BJ (cell line): ENCODE data around the gene LCN9. TPM values are rescaled to one million over a fixed set of nuclear protein-coding genes. Genes with fewer than 3 reads are reported as not detected.

Experiments
- CTCF ChIA-PET: fragments of 350-600 bp; formaldehyde crosslinking; extraction: SDS; loops from one replicate; lab custom pipeline; 2021; ENCODE audit warnings: antibody characterized with exemption, inconsistent platforms; lab: Yijun Ruan, JAX
- POLR2A ChIA-PET: fragments of 300-600 bp; sonication (Branson Sonifier 250); formaldehyde crosslinking; extraction: SDS; loops from one replicate; lab custom pipeline; 2021; ENCODE audit warnings: antibody characterized with exemption; lab: Charles Lee
- DNase-seq: peaks from one replicate; pipeline ENCODE4 v3.0.0-alpha.2; 2011; ENCODE audit warnings: low read depth
- H3K27me3 ChIP-seq: 2 replicates; pipeline ENCODE4 v1.6.0; 2011; ENCODE audit warnings: low read length; ENCODE audit not compliant: control insufficient read depth, insufficient read depth
- H3K36me3 ChIP-seq: 2 replicates; pipeline ENCODE4 v1.5.1; 2011; ENCODE audit warnings: low read length; ENCODE audit not compliant: control insufficient read depth, insufficient read depth
- H3K4me3 ChIP-seq: 2 replicates; pipeline ENCODE4 v1.5.1; 2011; ENCODE audit warnings: low read depth, mild to moderate bottlenecking, control low read depth, low read length
- CTCF ChIP-seq: IDR thresholded peaks from 2 replicates; pipeline ENCODE4 v1.5.1; 2011; ENCODE audit warnings: low read depth, mild to moderate bottlenecking, control low read depth, inconsistent platforms, low read length, moderate library complexity; ENCODE audit not compliant: insufficient read depth
- polyA plus RNA-seq: library from polyadenylated mRNA; depleted of rRNA; stranded (reverse); fragments of >200 nt; gene quantifications from 2 replicates; pipeline ENCODE4 v1.2.3, GENCODE V29; 2011

Gene LCN9
- polyA plus RNA-seq, 1 experiment, result not detected

DNA sequence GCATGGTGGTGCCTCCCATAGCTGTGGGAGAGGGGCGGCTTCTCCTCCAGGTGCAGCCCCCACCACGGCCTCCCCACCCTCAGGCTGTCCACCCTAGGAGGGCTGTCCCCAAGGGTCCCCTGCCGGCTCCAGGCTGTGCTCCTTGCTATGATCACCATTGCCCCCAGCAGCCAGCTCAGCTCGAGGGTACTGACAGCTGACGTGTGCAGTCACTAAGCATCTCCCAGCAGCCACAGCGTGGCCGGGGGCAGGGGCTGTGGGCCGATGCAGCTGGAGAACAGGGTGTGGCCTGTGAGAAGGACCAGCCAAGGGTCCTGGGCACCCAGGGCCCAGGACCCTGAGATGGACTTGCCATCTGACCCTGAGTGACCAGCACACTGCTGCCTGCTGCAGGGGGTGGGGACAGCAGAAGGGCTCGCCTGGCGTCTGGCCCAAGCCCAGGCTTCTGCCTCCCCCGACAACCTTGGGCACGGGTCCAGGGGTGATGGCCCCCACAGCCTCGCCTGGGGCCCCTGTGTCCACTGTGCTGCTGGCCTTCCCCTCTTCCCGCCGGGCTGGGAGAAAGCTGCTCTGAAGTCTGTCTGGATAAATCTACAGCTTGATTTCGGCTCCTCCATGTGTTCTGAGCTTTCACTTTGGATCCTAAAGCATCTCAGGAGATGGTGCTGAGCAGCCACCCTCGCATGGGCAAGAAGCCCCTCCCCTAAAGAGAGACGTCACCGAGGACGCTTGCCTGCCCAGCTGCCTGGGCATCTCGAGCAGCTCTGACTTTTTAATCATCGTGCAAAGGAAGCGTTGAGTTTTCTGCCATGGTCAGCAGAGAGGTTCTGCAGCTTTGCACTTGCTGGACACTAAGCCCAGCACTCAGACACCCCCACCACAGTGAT lies 44.4 kb downstream of the LCN9 start:
- H3K4me3 ChIP-seq, result no peak overlapping the region

DNA sequence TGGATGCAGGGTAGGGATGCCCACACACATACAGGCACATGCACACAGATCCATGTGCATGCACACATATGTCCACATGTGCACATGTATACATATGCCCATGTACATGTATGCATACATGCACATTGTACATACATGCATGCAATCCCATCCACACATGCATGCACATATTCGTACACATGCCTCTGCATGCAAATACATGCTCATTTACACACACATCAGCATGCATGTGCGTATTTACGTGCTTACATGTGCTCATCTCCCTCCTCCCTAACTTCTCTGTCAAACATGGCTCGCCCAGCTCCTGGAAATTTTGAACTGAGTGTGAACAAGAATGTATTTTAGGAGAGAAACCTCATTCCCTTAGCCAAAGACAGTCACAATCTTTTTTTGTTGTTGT lies 45.1 kb downstream of the LCN9 start:
- ChIA-PET POLR2A (no interaction called here), CTCF (no interaction called here)
- H3K4me3 ChIP-seq, result no peak overlapping the region
- H3K27me3 ChIP-seq, result peaks cover 5% of the 10 kb centered on the region
- no peak for DNase-seq
- no peaks in the 10 kb centered on the region for H3K36me3 ChIP-seq
- TF ChIP-seq CTCF, result no peak

More for the DNA sequence above, 44.4 kb downstream of the LCN9 start:
- peaks cover 3% of the 10 kb centered on the region; the same call in 1 of the 2 replicates for H3K27me3 ChIP-seq
- CTCF ChIA-PET, result no interaction called here
- POLR2A ChIA-PET, result no interaction called here
- TF ChIP-seq CTCF, result no peak
- DNase-seq, result no peak
- H3K36me3 ChIP-seq, result no peaks in the 10 kb centered on the region

DNA sequence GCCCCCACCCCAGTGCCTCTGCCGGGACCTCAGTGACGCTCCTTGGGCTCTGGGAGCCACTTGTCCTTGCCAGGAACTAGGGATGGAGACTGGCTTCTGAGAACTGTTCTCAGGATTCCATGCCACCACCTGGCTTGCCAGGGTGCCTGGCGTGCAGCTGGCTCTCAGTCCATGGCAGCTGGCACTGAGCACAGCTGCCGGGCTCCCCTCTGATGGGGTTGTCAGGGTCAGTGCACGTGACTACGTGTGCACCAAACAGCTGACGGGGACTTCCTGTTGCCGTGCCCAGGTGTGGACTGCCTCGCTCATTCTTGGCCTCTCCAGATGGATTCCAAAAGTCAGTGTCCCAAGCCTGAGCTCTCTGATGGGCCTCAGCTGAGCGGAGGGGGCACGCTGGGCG lies 48.3 kb downstream of the LCN9 start:
- DNase-seq, result no peak
- H3K27me3 ChIP-seq, result peaks cover 9% of the 10 kb centered on the region
- no peaks in the 10 kb centered on the region for H3K36me3 ChIP-seq
- POLR2A ChIA-PET, result no interaction called here
- no peak for TF ChIP-seq CTCF
- no peak overlapping the region for H3K4me3 ChIP-seq
- CTCF ChIA-PET, result no interaction called here

DNA sequence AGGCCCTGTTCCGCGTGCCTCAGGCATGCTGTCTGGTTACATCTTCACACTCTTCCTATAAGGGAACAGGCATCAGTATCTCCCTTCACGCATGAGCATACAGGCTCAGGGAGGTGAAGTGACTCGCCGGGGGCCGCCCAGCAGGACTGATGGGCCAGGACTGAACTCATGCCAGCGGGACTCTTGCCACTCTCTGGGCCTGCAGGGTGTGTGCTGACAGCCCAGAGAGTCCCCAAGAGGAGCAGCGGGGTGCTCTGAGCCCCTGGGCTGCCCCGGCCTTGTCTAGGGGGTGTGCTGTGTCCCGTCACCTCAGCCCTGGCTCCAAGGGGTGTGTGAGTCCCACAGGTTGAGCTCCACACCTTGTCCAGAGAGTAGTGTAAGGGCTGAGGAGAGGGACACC lies 48.8 kb downstream of the LCN9 start:
- DNase-seq, result no peak
- Histone ChIP-seq H3K4me3 (no peak overlapping the region), H3K36me3 (no peaks in the 10 kb centered on the region), H3K27me3 (peaks cover 9% of the 10 kb centered on the region)
- ChIA-PET POLR2A (no interaction called here), CTCF (no interaction called here)
- no peak for TF ChIP-seq CTCF

DNA sequence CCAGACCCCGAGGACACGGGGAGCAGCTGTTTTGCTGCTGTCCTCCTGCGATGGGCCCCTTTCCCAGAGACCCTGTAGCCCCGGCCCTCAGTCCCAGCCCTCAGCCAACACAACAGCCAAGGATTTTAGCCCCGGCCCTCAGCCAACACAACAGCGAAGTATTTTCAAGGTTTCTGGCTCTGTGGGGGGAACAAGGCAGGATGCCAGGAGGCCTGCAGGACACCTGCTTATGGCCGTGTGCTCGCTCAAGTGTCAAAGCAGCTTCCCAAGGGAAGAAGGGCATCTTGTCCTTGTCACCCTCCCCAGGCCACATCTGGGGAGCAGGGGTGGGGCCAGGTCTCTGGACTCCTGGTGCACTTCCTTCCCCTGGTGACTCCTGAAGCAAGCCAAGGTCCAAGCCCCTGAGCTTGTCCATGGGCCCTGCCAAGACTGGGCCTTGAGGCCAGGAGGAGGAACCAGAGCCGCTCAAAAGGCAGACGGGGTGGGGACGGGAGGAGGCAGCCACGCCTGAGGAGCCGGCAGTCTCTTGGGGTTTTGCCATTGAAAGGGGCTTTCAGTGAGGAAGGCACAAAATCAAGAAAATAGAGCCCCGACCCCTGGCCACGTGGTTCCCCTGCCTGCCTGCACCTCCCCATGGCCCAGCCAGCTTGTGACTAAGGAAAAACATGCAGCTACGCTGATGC lies 49.6 kb downstream of the LCN9 start:
- H3K4me3 ChIP-seq, result no peak overlapping the region
- no peak for DNase-seq
- no peak for TF ChIP-seq CTCF
- H3K27me3 ChIP-seq, result peaks cover 9% of the 10 kb centered on the region
- CTCF ChIA-PET, result no interaction called here
- POLR2A ChIA-PET, result no interaction called here
- no peaks in the 10 kb centered on the region for H3K36me3 ChIP-seq
